ENCODE results near the gene DLG4.

Gene DLG4

GRCh38 chr17:7214300-7215135 lies 5.1 kb downstream of the DLG4 start:
- DNase-seq (ENCODE audit: low read depth, low spot score) = peak; percentile 94

GRCh38 chr17:7213895-7214299 lies 5.7 kb downstream of the DLG4 start:
- DNase-seq (ENCODE audit: low read depth, low spot score) = peak; percentile 98

GRCh38 chr17:7211491-7212273 lies 8.0 kb downstream of the DLG4 start:
- no peak for DNase-seq (ENCODE audit: low read depth, low spot score)

GRCh38 chr17:7208754-7209460 lies 10.7 kb downstream of the DLG4 start:
- DNase-seq (ENCODE audit: low read depth, low spot score) = no peak

GRCh38 chr17:7208027-7208571 lies 11.5 kb downstream of the DLG4 start:
- DNase-seq (ENCODE audit: low read depth, low spot score) = no peak

GRCh38 chr17:7207120-7208001 lies 12.3 kb downstream of the DLG4 start:
- DNase-seq (ENCODE audit: low read depth, low spot score) = no peak

- no peak for DNase-seq (ENCODE audit: low read depth, low spot score)
Observed at GRCh38 chr17:7205561-7205960, 14.1 kb downstream of the DLG4 start.

GRCh38 chr17:7204828-7205461 lies 14.7 kb downstream of the DLG4 start:
- DNase-seq (ENCODE audit: low read depth, low spot score) = peak; percentile 94

GRCh38 chr17:7204336-7204735 lies 15.3 kb downstream of the DLG4 start:
- no peak for DNase-seq (ENCODE audit: low read depth, low spot score)

GRCh38 chr17:7203391-7203790 lies 16.2 kb downstream of the DLG4 start:
- DNase-seq (ENCODE audit: low read depth, low spot score) = no peak

GRCh38 chr17:7196651-7197401 lies 22.8 kb downstream of the DLG4 start:
- DNase-seq (ENCODE audit: low read depth, low spot score) = no peak

- DNase-seq (ENCODE audit: low read depth, low spot score) = no peak
Observed at GRCh38 chr17:7195971-7196370, 23.7 kb downstream of the DLG4 start.

GRCh38 chr17:7192271-7192937 lies 27.2 kb downstream of the DLG4 start:
- no peak for DNase-seq (ENCODE audit: low read depth, low spot score)

- DNase-seq (ENCODE audit: low read depth, low spot score) = no peak
Observed at GRCh38 chr17:7191571-7192270, 27.9 kb downstream of the DLG4 start.

- no peak for DNase-seq (ENCODE audit: low read depth, low spot score)
Observed at GRCh38 chr17:7191069-7191468, 28.6 kb downstream of the DLG4 start.

GRCh38 chr17:7190276-7190917 lies 29.2 kb downstream of the DLG4 start:
- DNase-seq (ENCODE audit: low read depth, low spot score) = no peak

GRCh38 chr17:7186241-7186640 lies 33.4 kb downstream of the DLG4 start:
- no peak for DNase-seq (ENCODE audit: low read depth, low spot score)

- DNase-seq (ENCODE audit: low read depth, low spot score) = no peak
Observed at GRCh38 chr17:7184647-7185046, 35.0 kb downstream of the DLG4 start.
